ENCODE results near the gene BDP1. TPM values are rescaled to one million over a fixed set of nuclear protein-coding genes. Genes with fewer than 3 reads are reported as not detected.
"Not testable (repeated sequence)": the region's sequence is repeated elsewhere in the genome, so short reads cannot be mapped to it uniquely, and the experiment has no call there.

The BDP1 gene
- polyA plus RNA-seq, 1 of the 3 experiments (the other 2 are of a cell fraction) = 4.4 TPM

GRCh38 chr5:71533615-71534014, 78.2 kb downstream of the BDP1 start:
- Histone ChIP-seq H3K4me1 (ENCODE audit: control insufficient read depth in 1 of 2, insufficient read depth in 2 of 2, low read depth in 1 of 2, low read length in 1 of 2) (no peaks in the 10 kb centered on the region; a peak in 1 of 4 replicates), H3K27ac (ENCODE audit: low read depth in 2 of 2, low read length in 1 of 2) (no peak overlapping the region; a peak in 1 of 4 replicates), H3K9ac (no peak overlapping the region), H3K4me3 (ENCODE audit: low read depth in 2 of 2, low read length in 1 of 2) (no peak overlapping the region), H3K27me3 (ENCODE audit: insufficient read depth) (no peaks in the 10 kb centered on the region), H3K79me2 (ENCODE audit: insufficient read depth) (peaks cover 5% of the 10 kb centered on the region; the same call in 1 of the 2 replicates), H3F3A (replicated peaks; ENCODE audit: insufficient read depth) (peaks cover 10% of the 10 kb centered on the region), H2AFZ (ENCODE audit: low read depth) (no peak overlapping the region), H3K9me3 (no peaks in the 10 kb centered on the region), H3K36me3 (replicated peaks in 1 of 2; ENCODE audit: control insufficient read depth in 1 of 2, insufficient read depth in 2 of 2, low read length in 1 of 2) (peaks cover 22 to 44% of the 10 kb centered on the region in 2 experiments), H3K9me2 (no peaks in the 10 kb centered on the region), H4K20me1 (ENCODE audit: insufficient read depth) (no peaks in the 10 kb centered on the region), H3K4me2 (no peak overlapping the region)
- no peak for DNase-seq
- POLR2A ChIA-PET = no interaction called here
- TF ChIP-seq EZH2phosphoT487 (IDR thresholded peaks at IDR 0.05; ENCODE audit: borderline replicate concordance, low read depth) (no peak), RFX5 (IDR thresholded peaks at IDR 0.05; ENCODE audit: low read length) (peak; percentile 97)
- 100% methylated on average over 1 of the region's 1 CpG for WGBS (ENCODE audit: low lambda C conversion rate)
- CTCF ChIA-PET = no interaction called here

- H3K36me3 ChIP-seq (replicated peaks in 1 of 2; ENCODE audit: control insufficient read depth in 1 of 2, insufficient read depth in 2 of 2, low read length in 1 of 2) = peaks cover 43 to 70% of the 10 kb centered on the region in 2 experiments
These were observed 82.2 kb downstream of the BDP1 start for GRCh38 chr5:71537687-71538086.

GRCh38 chr5:71550885-71551284, 95.4 kb downstream of the BDP1 start:
- DNase-seq; H3K27me3 ChIP-seq (ENCODE audit: insufficient read depth); H3K4me2 ChIP-seq; H2AFZ ChIP-seq (ENCODE audit: low read depth); POLR2A ChIA-PET; H3K27ac ChIP-seq (ENCODE audit: low read depth in 2 of 2, low read length in 1 of 2); H3K4me3 ChIP-seq (ENCODE audit: low read depth in 2 of 2, low read length in 1 of 2); H3K9ac ChIP-seq; H3K9me2 ChIP-seq; H3F3A ChIP-seq (replicated peaks; ENCODE audit: insufficient read depth); H3K79me2 ChIP-seq (ENCODE audit: insufficient read depth); H4K20me1 ChIP-seq (ENCODE audit: insufficient read depth); CTCF ChIA-PET; H3K9me3 ChIP-seq; H3K4me1 ChIP-seq (ENCODE audit: control insufficient read depth in 1 of 2, insufficient read depth in 2 of 2, low read depth in 1 of 2, low read length in 1 of 2): not testable (repeated sequence)
- H3K36me3 ChIP-seq (replicated peaks in 1 of 2; ENCODE audit: control insufficient read depth in 1 of 2, insufficient read depth in 2 of 2, low read length in 1 of 2) = peaks cover 39 to 60% of the 10 kb centered on the region in 2 experiments
- 99% methylated on average over 7 of the region's 7 CpGs for WGBS (ENCODE audit: low lambda C conversion rate)

More at GRCh38 chr5:71537687-71538086, 82.2 kb downstream of the BDP1 start:
- no peak overlapping the region for H3K4me2 ChIP-seq
- no peak overlapping the region for H3K9ac ChIP-seq
- H3K9me2 ChIP-seq = no peaks in the 10 kb centered on the region
- peaks cover 5% of the 10 kb centered on the region; the same call in 1 of the 2 replicates for H3K79me2 ChIP-seq (ENCODE audit: insufficient read depth)
- TF ChIP-seq JUND (IDR thresholded peaks at IDR 0.05) (no peak), FOXM1 (IDR thresholded peaks at IDR 0.05; ENCODE audit: low read depth) (no peak), CTCF (IDR thresholded peaks at IDR 0.05) (no peak), GATA2 (CRISPR knock-in tag; IDR thresholded peaks at IDR 0.05) (no peak), IRF3 (IDR thresholded peaks at IDR 0.05; ENCODE audit: low read depth, low read length) (no peak), NRF1 (IDR thresholded peaks at IDR 0.05; ENCODE audit: low read depth, low read length) (no peak), USF2 (IDR thresholded peaks at IDR 0.05; ENCODE audit: borderline replicate concordance, low read depth, low read length) (no peak)
- no peak overlapping the region for H2AFZ ChIP-seq (ENCODE audit: low read depth)
- DNase-seq = no peak
- no peaks in the 10 kb centered on the region for H3K27me3 ChIP-seq (ENCODE audit: insufficient read depth)
- ChIA-PET CTCF (interaction anchor here (0.7 to 1.4 kb wide), 2 partner anchors 13 to 220 kb away, joined by 4 read pairs; no protein-coding TSS in a partner anchor), POLR2A (no interaction called here)
- WGBS (ENCODE audit: low lambda C conversion rate) = 94% methylated on average over 3 of the region's 3 CpGs
- H3K9me3 ChIP-seq = no peaks in the 10 kb centered on the region
- H3K27ac ChIP-seq (ENCODE audit: low read depth in 2 of 2, low read length in 1 of 2) = no peak overlapping the region
- no peaks in the 10 kb centered on the region for H3F3A ChIP-seq (replicated peaks; ENCODE audit: insufficient read depth)
- H3K4me1 ChIP-seq (ENCODE audit: control insufficient read depth in 1 of 2, insufficient read depth in 2 of 2, low read depth in 1 of 2, low read length in 1 of 2) = no peaks in the 10 kb centered on the region; a peak in 1 of 4 replicates
- H3K4me3 ChIP-seq (ENCODE audit: low read depth in 2 of 2, low read length in 1 of 2) = no peak overlapping the region
- H4K20me1 ChIP-seq (ENCODE audit: insufficient read depth) = no peaks in the 10 kb centered on the region

- CTCF ChIA-PET; DNase-seq; H3K9ac ChIP-seq; H3K9me2 ChIP-seq; H3K9me3 ChIP-seq; H3K4me2 ChIP-seq; H2AFZ ChIP-seq (ENCODE audit: low read depth); H3K79me2 ChIP-seq (ENCODE audit: insufficient read depth); H3K27me3 ChIP-seq (ENCODE audit: insufficient read depth); H3F3A ChIP-seq (replicated peaks; ENCODE audit: insufficient read depth); H3K27ac ChIP-seq (ENCODE audit: low read depth in 2 of 2, low read length in 1 of 2); H4K20me1 ChIP-seq (ENCODE audit: insufficient read depth); H3K4me3 ChIP-seq (ENCODE audit: low read depth in 2 of 2, low read length in 1 of 2); POLR2A ChIA-PET; H3K4me1 ChIP-seq (ENCODE audit: control insufficient read depth in 1 of 2, insufficient read depth in 2 of 2, low read depth in 1 of 2, low read length in 1 of 2): not testable (repeated sequence)
- peaks cover 44 to 60% of the 10 kb centered on the region in 2 experiments for H3K36me3 ChIP-seq (replicated peaks in 1 of 2; ENCODE audit: control insufficient read depth in 1 of 2, insufficient read depth in 2 of 2, low read length in 1 of 2)
- 93% methylated on average over 6 of the region's 27 CpGs for WGBS (ENCODE audit: low lambda C conversion rate)
These were observed 96.1 kb downstream of the BDP1 start for GRCh38 chr5:71551582-71551981.
